HUDEP-2 (cell line): Measurements from ENCODE around the gene ZNHIT6.
"Not testable (repeated sequence)": the region's sequence is repeated elsewhere in the genome, so short reads cannot be mapped to it uniquely, and the experiment has no call there.

Experiments
- DNase-seq, 76 experiments: peaks; one replicate each; lab custom pipeline; 2025; ENCODE audit not compliant: unreplicated experiment in 76 of 76; lab: John Stamatoyannopoulos, UW

The ZNHIT6 gene

GRCh38 chr1:85672031-85672660 is 36.1 kb downstream of the ZNHIT6 start:
- no peak for DNase-seq

DNA sequence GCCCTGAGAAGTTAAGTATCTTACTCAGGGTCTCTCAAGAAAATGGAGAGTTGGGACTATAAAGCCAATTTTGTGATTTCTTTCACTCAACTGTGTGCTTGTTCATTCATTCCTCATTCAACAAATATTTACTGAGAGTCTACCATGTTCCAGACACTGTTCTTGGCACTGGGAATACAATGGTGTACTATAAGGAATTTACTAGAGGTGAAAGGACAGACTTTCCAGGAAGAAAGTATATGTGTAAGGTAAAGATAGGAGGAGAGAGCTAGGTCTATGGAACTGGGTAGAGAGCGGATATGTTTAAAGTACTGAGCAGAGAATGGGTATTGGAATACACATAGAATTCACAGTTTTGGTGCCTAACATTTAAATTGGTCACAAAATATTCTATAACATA is 42.3 kb downstream of the ZNHIT6 start:
- DNase-seq = no peak

DNA sequence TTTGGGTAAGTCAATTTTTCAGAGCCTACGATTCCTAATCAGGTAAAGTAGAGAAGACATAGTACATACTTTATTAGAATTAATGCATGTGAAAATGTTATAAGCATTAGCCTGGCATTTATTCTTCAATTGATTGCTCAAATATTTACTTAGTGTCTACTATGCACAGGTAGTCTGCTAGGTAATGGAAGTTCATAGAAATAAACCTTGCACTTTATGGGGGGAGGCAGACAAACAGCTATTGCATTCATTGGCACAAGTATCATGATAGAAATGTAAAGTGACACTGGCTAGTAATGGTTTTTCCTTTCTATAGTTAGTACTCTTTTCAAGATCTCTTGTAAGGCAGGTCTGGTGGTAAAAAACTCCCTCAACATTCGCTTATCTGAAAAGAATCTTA is 44.9 kb downstream of the ZNHIT6 start:
- DNase-seq = no peak

GRCh38 chr1:85661767-85662166 is 46.5 kb downstream of the ZNHIT6 start:
- DNase-seq = no peak

- no peak for DNase-seq
Observed at GRCh38 chr1:85660541-85660940, 47.7 kb downstream of the ZNHIT6 start.

DNA sequence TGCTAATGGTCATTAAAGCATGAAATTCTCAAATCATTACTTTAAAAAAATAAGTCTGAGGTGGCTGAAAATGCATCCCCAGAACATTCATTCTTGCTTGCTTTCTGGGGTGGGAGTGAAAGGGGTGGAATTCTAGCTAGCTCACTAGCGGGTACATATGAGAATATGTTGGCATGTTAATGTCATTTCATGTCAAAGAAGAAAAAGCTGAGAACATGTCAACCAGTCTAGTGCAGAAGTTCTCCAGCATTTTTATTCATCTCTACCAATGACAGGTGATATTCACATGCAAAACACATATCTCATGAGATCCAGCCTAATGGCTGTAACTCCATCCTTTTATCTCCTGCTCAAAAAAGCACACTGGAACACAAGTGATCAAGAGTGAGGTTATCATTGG is 49.1 kb downstream of the ZNHIT6 start:
- no peak for DNase-seq

- no peak for DNase-seq
Observed at GRCh38 chr1:85656948-85657347, 51.3 kb downstream of the ZNHIT6 start.

DNA sequence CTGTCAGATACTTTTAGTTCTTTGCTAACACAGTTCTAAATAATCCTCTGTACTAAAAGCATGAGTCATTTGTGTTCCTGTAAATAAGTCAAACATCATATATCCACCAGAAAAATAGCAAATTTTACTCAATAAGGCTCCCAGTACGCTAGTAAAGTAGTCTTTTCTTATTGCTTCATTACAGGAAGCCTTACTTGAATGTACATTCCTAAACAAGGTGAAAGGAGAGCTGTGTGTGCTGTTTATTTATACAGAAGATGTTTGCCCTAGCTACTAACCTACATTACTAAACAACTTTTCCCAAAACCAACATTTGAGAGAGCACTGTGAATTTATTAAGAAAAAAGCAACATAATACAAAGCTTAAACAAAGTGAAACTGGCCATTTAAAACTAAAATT is 52.0 kb downstream of the ZNHIT6 start:
- no peak for DNase-seq

- DNase-seq = no peak
Observed at GRCh38 chr1:85655315-85655714, 52.9 kb downstream of the ZNHIT6 start.

GRCh38 chr1:85654066-85654782 is 54.0 kb downstream of the ZNHIT6 start:
- DNase-seq = no peak

GRCh38 chr1:85652327-85652726 is 55.9 kb downstream of the ZNHIT6 start:
- DNase-seq = no peak

GRCh38 chr1:85650645-85651044 is 57.6 kb downstream of the ZNHIT6 start:
- DNase-seq = no peak

DNA sequence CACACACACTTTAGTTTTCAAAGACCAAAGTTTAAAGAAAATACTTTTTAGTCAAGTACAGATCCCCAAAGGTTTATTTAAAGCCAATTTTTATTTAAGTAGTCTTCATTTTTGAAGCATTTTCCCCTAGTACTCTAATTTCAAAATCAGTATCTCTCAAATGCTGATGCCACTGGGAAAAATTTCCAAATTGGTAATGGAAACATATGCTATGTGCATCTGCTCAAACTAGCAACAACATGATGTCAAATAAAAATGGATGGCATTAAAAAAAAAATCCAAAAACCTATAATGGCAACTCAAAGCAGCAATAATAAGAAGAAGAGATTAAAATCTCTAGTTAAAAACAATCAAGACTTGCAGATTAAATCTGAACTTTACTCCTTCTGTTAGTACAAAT is 58.6 kb downstream of the ZNHIT6 start:
- no peak for DNase-seq

DNA sequence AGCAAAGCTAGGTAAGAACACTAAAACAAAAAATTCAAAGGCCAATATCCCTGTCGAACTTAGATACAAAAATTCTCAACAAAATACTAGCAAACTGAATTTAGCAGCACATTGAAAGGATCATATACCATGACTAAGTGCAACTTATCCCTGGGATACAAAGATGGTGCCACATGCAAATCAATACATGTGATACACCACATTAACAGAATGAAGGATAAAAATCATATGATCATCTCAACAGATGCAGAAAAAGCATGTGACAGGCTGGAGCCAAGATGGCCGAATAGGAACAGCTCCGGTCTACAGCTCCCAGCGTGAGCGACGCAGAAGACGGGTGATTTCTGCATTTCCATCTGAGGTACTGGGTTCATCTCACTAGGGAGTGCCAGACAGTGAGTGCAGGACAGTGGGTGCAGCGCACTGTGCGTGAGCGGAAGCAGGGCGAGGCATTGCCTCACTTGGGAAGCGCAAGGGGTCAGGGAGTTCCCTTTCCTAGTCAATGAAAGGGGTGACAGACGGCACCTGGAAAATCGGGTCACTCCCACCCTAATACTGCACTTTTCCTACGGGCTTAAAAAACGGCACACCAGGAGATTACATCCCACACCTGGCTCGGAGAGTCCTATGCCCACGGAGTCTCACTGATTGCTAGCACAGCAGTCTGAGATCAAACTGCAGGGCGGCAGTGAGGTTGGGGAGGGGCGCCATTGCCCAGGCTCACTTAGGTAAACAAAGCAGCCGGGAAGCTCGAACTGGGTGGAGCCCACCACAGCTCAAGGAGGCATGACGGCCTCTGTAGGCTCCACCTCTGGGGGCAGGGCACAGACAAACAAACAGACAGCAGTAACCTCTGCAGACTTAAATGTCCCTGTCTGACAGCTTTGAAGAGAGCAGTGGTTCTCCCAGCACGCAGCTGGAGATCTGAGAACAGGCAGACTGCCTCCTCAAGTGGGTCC is 66.4 kb downstream of the ZNHIT6 start:
- not testable (repeated sequence) for DNase-seq

DNA sequence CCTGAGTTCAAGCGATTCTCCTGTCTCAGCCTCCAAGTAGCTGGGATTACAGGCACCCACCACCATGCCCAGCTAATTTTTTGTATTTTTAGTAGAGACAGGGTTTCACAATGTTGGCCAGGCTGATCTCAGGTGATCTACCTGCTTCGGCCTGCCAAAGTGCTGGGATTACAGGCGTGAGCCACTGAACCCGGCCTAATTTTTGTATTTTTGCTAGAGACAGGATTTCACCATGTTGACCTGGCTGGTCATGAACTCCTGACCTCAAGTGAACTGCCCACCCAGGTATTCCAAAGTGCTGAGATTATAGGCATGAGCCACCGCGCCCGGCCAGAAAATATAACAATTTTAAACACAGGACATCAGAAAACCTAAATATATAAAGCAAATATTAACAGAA is 68.3 kb downstream of the ZNHIT6 start:
- not testable (repeated sequence) for DNase-seq

GRCh38 chr1:85638412-85638811 is 69.8 kb downstream of the ZNHIT6 start:
- no peak for DNase-seq

DNA sequence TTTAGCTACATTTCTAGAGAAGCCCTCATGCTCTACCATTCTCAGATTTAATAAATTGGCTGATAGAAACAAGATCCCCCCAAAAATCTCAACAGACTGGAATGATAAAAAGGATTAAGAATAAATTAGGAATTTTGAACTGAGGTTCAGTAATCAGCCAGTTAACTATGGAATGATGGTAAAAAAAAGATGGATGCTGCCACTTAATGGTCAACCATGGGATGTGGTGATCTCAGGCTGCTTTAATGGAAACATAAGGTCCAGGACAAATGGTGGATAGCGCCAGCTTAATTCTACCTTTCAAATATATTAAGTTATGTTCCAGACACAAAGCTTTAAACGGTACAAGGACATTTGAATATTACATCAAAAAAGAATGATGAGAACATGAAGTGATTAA is 77.7 kb downstream of the ZNHIT6 start:
- no peak for DNase-seq

- DNase-seq = peak in 2 of 76 experiments; percentile 3 to 35
Observed at GRCh38 chr1:85629532-85629920, 78.7 kb downstream of the ZNHIT6 start.

GRCh38 chr1:85628791-85629531 is 79.3 kb downstream of the ZNHIT6 start:
- DNase-seq = peak; percentile 8 to 91 (median 70)

DNA sequence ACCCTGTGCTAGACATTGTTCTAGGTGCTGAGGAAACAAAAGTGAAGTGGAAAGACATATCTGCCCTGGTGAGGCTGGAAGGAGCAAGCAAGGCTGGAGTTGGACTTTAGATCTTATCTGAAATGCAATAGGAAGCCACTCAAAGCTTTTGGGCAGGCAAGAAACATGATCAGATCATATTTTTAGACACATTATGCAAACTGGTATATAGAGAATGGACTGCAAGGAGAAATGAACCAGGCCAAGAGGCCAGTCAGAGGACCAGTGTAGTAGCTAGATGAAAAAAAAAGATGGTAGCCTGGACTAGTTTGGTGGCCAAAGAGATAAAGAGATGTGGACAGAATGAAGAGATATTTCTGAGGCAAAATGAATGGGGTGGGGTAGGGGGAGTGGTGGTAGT is 81.4 kb downstream of the ZNHIT6 start:
- no peak for DNase-seq

DNA sequence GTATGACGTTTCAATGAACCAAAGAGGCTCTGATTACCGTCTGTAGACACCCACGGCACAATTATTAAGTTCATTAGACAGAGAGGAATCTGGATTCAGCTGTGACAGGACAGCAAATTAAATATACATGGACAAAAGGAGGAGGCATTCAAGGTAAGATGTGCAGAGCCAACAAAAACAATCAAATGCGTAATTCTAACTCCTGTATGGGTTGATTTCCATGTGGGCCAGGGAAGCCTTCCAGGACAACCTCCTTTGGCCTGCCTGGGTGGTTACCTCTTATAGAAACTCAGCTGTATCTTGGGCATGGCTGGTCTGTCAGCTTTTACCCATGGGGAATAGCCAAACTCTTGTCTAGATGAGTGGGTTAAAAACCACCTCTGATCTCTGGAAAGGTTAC is 83.9 kb downstream of the ZNHIT6 start:
- DNase-seq = no peak
